Sigmoid colon (tissue), 4 donors: ENCODE measurements around the gene DIPK1C.

Experiments
- EP300 ChIP-seq, 4 donors: sonication (generic); formaldehyde crosslinking; IDR thresholded peaks; one replicate each; pipeline ENCODE4 v1.6.1; 2017; ENCODE audit warnings: antibody characterized with exemption in 4 of 4
- TF ChIP-seq, protein P1 (sequence below), 4 experiments: fragments of 450-650 bp in 3 of 4; fragments of 200-600 bp in 1 of 4; IDR thresholded peaks; one replicate each; pipeline ENCODE4 v1.5.1; 2016 to 2019; ENCODE audit warnings: antibody characterized with exemption in 4 of 4, mild to moderate bottlenecking in 3 of 4, moderate library complexity in 2 of 4

DNA sequence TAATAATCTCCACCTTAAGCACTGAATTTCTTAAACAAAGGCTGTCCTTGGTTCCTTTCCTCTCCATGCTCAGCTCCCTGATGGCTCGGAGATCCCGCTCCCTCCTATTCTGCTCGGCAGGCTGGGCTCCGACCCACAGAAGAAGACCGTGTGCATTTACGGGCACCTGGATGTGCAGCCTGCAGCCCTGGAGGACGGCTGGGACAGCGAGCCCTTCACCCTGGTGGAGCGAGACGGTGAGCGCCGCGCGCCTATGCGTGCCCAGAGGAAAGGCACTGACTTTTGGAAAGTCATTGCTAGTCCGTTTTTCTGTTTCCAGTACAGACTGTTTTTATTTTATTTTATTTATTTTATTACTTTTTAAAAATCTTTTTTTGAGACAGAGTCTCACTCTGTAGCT, 48.7 kb upstream of the DIPK1C start:
- TF ChIP-seq, protein P1, sequence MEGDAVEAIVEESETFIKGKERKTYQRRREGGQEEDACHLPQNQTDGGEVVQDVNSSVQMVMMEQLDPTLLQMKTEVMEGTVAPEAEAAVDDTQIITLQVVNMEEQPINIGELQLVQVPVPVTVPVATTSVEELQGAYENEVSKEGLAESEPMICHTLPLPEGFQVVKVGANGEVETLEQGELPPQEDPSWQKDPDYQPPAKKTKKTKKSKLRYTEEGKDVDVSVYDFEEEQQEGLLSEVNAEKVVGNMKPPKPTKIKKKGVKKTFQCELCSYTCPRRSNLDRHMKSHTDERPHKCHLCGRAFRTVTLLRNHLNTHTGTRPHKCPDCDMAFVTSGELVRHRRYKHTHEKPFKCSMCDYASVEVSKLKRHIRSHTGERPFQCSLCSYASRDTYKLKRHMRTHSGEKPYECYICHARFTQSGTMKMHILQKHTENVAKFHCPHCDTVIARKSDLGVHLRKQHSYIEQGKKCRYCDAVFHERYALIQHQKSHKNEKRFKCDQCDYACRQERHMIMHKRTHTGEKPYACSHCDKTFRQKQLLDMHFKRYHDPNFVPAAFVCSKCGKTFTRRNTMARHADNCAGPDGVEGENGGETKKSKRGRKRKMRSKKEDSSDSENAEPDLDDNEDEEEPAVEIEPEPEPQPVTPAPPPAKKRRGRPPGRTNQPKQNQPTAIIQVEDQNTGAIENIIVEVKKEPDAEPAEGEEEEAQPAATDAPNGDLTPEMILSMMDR (IDR thresholded peaks at IDR 0.05) = no peak
- no peak for TF ChIP-seq EP300 (IDR thresholded peaks at IDR 0.05)
